ENCODE data around the gene SLCO1C1.

The SLCO1C1 gene

GRCh38 chr12:20800160-20800559 is 105.0 kb downstream of the SLCO1C1 start:
- no peak for DNase-seq

GRCh38 chr12:20801035-20801434 is 105.9 kb downstream of the SLCO1C1 start:
- DNase-seq = no peak

Data from NCI-H1930 (cell line).